SKM-1 (cell line): ENCODE measurements around the gene FBXW11.

Experiments
- DNase-seq: peaks from one replicate; lab custom pipeline; 2025; ENCODE audit not compliant: unreplicated experiment; lab: John Stamatoyannopoulos, UW

FBXW11 gene

GRCh38 chr5:171813813-171814490 is 192.5 kb downstream of the FBXW11 start:
- DNase-seq: no peak

DNA sequence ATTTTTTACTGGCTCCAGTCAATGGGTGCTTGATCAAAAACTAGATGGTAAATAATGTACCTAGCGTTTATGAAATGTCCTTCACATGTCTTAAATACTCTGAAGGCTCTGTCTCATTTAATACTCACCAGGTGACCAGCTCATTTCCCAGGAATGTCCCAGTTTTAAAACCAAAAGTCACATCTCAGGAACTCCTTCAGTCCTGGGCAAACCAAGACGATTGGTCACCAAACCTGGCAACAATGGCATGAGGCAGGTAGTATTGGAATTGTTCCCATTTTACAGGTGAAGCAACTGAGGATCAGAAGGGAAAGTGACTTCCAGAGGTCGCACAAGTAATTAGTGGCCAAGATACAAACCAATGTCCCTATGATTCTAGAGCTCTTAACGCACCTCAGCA is 193.2 kb downstream of the FBXW11 start:
- DNase-seq: no peak
